Left hindlimb (tissue), 1 donor: ENCODE data around the gene ADGRE1.

ENCODE experiments used
- DNase-seq: peaks from one replicate; pipeline ENCODE4 v3.0.0-alpha.2; 2018

ADGRE1 gene

GRCh38 chr19:6963244-6963852 lies 76.0 kb downstream of the ADGRE1 start:
- no peak for DNase-seq

GRCh38 chr19:6963937-6964336 lies 76.6 kb downstream of the ADGRE1 start:
- DNase-seq = no peak

- no peak for DNase-seq
These were observed 80.6 kb downstream of the ADGRE1 start for GRCh38 chr19:6967967-6968366.

GRCh38 chr19:6969490-6969889 lies 82.1 kb downstream of the ADGRE1 start:
- no peak for DNase-seq

GRCh38 chr19:6970021-6970420 lies 82.6 kb downstream of the ADGRE1 start:
- DNase-seq = no peak

- no peak for DNase-seq
These were observed 83.1 kb downstream of the ADGRE1 start for GRCh38 chr19:6970443-6970842.

GRCh38 chr19:6971366-6971765 lies 84.0 kb downstream of the ADGRE1 start:
- no peak for DNase-seq

- DNase-seq = no peak
These were observed 88.8 kb downstream of the ADGRE1 start for GRCh38 chr19:6976197-6976596.

GRCh38 chr19:6979399-6979798 lies 92.0 kb downstream of the ADGRE1 start:
- DNase-seq = no peak

GRCh38 chr19:6983448-6983847 lies 96.1 kb downstream of the ADGRE1 start:
- DNase-seq = no peak

- DNase-seq = no peak
These were observed 100.5 kb downstream of the ADGRE1 start for GRCh38 chr19:6987850-6988249.

GRCh38 chr19:6988257-6988656 lies 100.9 kb downstream of the ADGRE1 start:
- no peak for DNase-seq
